ENCODE measurements around the gene HSF2BP.
"Not testable (repeated sequence)": the region's sequence is repeated elsewhere in the genome, so short reads cannot be mapped to it uniquely, and the experiment has no call there.

The HSF2BP gene

GRCh38 chr21:43513023-43513422 lies 146.3 kb downstream of the HSF2BP start:
- DNase-seq = not testable (repeated sequence)

DNA sequence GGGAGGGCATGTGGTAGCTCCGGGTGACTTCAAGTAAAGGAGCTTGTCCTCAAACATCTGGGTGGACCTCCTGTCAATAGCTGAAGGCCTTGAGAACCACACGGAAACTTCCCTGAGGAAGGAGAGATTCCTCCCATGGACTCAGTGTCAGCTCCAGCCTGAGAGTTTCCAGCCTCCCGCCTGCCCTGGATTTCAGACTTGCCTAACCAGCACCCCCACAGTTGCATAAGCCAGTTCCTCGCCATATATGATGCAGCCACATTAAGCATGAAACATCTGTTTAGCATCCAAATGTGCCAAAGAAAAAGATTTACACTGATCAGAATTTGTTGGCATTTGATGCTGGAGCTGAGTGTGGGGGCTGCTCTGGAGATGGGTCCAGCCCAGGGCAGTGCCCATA lies 148.1 kb downstream of the HSF2BP start:
- not testable (repeated sequence) for DNase-seq

DNA sequence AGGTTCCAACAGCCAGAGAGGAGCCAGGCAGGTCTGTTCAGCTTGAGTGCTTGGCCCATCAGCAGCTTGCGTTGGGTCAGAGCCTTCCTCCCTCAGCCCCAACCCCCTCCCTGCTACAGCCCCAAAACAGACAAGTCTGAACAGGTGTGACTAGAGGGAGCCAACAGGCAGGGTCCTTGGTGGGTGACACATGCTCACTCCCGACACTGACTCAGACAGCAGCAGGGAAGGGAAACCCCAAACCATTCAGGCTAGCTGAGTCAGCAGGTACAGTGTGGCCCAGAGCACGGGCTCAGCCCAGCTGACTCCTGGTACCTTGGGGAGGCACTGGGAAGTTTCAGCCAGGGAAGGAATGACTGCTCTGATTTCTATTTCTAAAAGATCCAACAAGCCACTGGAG lies 148.6 kb downstream of the HSF2BP start:
- not testable (repeated sequence) for DNase-seq

DNA sequence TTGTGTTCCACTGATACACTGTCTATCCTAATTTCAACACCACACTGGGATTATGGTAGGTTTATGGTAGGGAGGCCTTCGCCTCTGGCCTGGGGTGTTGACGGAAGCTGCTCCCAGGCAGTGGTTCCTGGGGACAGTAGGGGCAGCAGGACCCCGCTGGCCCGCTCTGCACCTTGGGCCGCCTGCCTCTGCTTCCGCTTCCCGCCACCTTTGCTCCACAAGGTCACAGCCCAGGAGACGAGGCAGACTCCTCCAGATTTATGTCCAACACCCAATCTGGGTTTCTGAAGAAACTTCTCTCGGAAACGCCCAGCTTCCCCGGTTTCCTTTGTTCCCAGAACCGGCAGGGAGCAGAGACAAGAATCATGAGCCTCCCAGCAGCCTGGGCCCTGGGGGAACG lies 155.4 kb downstream of the HSF2BP start:
- DNase-seq = not testable (repeated sequence)

- DNase-seq = not testable (repeated sequence)
Observed at GRCh38 chr21:43503075-43503750, 156.1 kb downstream of the HSF2BP start.

DNA sequence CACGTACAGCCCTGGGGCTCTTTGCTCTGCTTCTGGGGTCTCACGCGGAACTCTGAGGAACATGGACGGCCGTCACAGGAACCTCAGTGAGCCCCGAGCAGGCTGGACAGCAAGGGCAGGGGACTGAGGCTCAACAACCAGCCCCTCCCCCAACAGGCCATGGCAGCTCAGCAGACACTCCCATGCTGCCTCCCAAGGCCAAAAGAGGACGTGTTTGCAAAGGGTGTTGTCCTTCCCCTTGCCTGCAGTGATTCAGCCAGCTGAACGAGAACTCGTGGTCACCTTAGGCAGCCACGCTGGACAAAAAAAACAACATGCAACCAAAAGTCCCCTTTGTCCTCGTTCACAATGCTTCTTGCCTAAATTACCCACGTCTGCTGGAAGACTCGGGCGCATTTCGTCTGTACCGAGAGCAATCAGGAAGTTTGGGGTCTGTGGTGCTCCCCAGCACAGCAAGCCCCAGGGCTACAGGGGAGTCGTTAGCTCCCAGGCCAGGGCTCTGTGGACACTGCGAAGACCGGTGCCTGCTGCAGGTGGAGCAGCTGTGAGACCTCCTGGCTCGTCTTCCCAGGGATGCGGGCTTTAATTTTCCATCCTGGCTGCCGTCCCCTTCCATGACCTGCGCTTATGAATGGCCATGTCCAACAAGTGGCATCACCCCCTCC lies 156.7 kb downstream of the HSF2BP start:
- DNase-seq = not testable (repeated sequence)

- not testable (repeated sequence) for DNase-seq
Observed at GRCh38 chr21:43498924-43499323, 160.4 kb downstream of the HSF2BP start.

DNA sequence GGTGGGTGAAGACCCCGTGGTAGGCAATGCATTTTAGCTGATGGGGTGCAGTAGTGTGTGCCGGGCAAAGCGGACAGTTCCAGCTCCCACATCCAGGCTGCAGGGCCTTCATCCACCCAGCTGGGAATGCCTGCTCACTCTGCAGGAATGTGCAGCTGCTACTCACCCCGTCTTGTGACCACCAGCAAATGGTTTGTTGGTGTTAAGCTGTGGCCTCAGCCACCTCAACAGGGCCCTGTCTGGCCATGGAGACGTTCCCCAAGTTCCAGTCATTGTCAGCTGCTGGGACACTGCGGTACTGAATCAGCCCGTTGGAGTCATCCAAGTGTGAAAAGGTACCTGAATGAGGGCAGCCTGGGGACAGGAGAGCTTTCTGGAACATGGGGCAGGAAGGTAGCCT lies 161.2 kb downstream of the HSF2BP start:
- not testable (repeated sequence) for DNase-seq

GRCh38 chr21:43494279-43495012 lies 164.8 kb downstream of the HSF2BP start:
- DNase-seq = not testable (repeated sequence)

- DNase-seq = not testable (repeated sequence)
Observed at GRCh38 chr21:43493471-43493870, 165.8 kb downstream of the HSF2BP start.

- DNase-seq = not testable (repeated sequence)
Observed at GRCh38 chr21:43488235-43488634, 171.1 kb downstream of the HSF2BP start.

- DNase-seq = not testable (repeated sequence)
Observed at GRCh38 chr21:43486051-43486450, 173.2 kb downstream of the HSF2BP start.

DNA sequence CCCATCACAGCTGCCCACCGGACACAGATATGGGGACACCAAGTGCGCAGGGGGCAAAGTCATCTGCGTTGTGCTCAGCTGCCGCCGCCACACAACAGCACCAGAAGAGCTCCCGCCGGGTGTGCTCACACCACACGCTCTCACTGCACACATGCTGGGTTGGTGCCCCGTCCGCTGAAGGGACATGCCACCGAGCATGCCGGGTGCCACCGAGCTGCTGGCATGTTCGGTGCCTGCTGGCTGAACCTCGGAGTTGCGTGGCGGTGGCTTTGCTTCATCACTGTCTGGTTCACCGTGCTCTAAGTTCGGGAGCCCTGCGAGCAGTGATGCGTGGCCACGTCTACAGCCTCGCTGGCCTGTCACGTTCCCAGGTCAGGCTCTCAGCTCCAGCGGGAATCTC lies 174.3 kb downstream of the HSF2BP start:
- not testable (repeated sequence) for DNase-seq

- not testable (repeated sequence) for DNase-seq
Observed at GRCh38 chr21:43479197-43479596, 180.1 kb downstream of the HSF2BP start.
